Stimulated activated CD8-positive, alpha-beta memory T cell treated with anti-CD3 and anti-CD28 coated beads, Interleukin-2, amount 100 ng/mL, for 1 hour (primary cell): ENCODE results near the gene GRM1.

ENCODE experiments used
- DNase-seq, 2 donors: peaks; one replicate each; pipeline ENCODE4 v3.0.0-alpha.2; 2020; ENCODE audit warnings: low read depth in 2 of 2

GRM1 gene

GRCh38 chr6:146097586-146097985 lies 68.7 kb downstream of the GRM1 start:
- no peak for DNase-seq

GRCh38 chr6:146100776-146101175 lies 71.9 kb downstream of the GRM1 start:
- DNase-seq: no peak

GRCh38 chr6:146103416-146104072 lies 74.7 kb downstream of the GRM1 start:
- DNase-seq: no peak

GRCh38 chr6:146106532-146106931 lies 77.7 kb downstream of the GRM1 start:
- DNase-seq: no peak

- no peak for DNase-seq
Measured at GRCh38 chr6:146110990-146111389, 82.1 kb downstream of the GRM1 start.

GRCh38 chr6:146111881-146112450 lies 83.1 kb downstream of the GRM1 start:
- DNase-seq: no peak

- DNase-seq: no peak
Measured at GRCh38 chr6:146113084-146113623, 84.3 kb downstream of the GRM1 start.

- no peak for DNase-seq
Measured at GRCh38 chr6:146123616-146124015, 94.8 kb downstream of the GRM1 start.

GRCh38 chr6:146127447-146128215 lies 98.8 kb downstream of the GRM1 start:
- no peak for DNase-seq

GRCh38 chr6:146133866-146134265 lies 105.0 kb downstream of the GRM1 start:
- no peak for DNase-seq

- DNase-seq: no peak
Measured at GRCh38 chr6:146135167-146135566, 106.3 kb downstream of the GRM1 start.

GRCh38 chr6:146146836-146147235 lies 118.0 kb downstream of the GRM1 start:
- DNase-seq: no peak

GRCh38 chr6:146149770-146150169 lies 120.9 kb downstream of the GRM1 start:
- DNase-seq: no peak

- DNase-seq: no peak
Measured at GRCh38 chr6:146153040-146153758, 124.3 kb downstream of the GRM1 start.

GRCh38 chr6:146154197-146154596 lies 125.3 kb downstream of the GRM1 start:
- no peak for DNase-seq

GRCh38 chr6:146161664-146162063 lies 132.8 kb downstream of the GRM1 start:
- no peak for DNase-seq

- DNase-seq: no peak
Measured at GRCh38 chr6:146169872-146170271, 141.0 kb downstream of the GRM1 start.

- DNase-seq: no peak
Measured at GRCh38 chr6:146177785-146178184, 148.9 kb downstream of the GRM1 start.

GRCh38 chr6:146183831-146184230 lies 155.0 kb downstream of the GRM1 start:
- DNase-seq: no peak

- no peak for DNase-seq
Measured at GRCh38 chr6:146184701-146185100, 155.8 kb downstream of the GRM1 start.

GRCh38 chr6:146189131-146189530 lies 160.3 kb downstream of the GRM1 start:
- no peak for DNase-seq

- no peak for DNase-seq
Measured at GRCh38 chr6:146190581-146190980, 161.7 kb downstream of the GRM1 start.
